Gastroesophageal sphincter (tissue), 2 donors: ENCODE measurements around the gene VEGFA.

Experiments used
- POLR2A ChIP-seq, 2 donors: fragments of 450-650 bp; IDR thresholded peaks; one replicate each; pipeline ENCODE4 v1.6.1; 2017; ENCODE audit warnings: antibody characterized with exemption in 2 of 2, mild to moderate bottlenecking in 2 of 2, moderate library complexity in 1 of 2
- POLR2AphosphoS5 ChIP-seq: sonication (generic); formaldehyde crosslinking; IDR thresholded peaks from one replicate; pipeline ENCODE4 v1.6.1; 2017; ENCODE audit warnings: antibody characterized with exemption

DNA sequence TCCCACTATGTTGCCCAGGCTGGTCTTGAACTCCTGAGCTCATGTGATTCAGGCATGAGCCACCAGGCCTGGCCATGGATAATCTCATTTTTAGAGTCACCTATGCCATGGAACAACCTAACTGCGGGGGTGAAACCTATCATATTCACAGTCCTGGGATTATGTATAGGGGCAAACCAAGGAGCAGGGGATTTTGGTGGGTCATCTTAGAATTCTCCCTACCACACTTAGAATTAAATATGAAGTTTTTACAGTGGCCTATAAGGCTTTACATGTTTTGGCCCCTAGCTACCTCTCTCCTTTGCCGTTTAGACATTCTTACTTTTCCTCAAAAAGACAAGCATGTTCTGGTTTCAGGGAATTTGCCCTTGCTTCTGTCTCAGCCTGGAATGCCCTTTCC lies 20.6 kb upstream of the VEGFA start:
- no peak for TF ChIP-seq POLR2A (IDR thresholded peaks at IDR 0.05)
- no peak for TF ChIP-seq POLR2AphosphoS5
